Measurements from ENCODE around the gene SCUBE1. TPM values are rescaled to one million over a fixed set of nuclear protein-coding genes. Genes with fewer than 3 reads are reported as not detected.
A peak's percentile ranks its signal among the peaks of the same experiment; 100 is the strongest.

Gene SCUBE1
- total RNA-seq, 2 experiments from 2014 or later = not detected

DNA sequence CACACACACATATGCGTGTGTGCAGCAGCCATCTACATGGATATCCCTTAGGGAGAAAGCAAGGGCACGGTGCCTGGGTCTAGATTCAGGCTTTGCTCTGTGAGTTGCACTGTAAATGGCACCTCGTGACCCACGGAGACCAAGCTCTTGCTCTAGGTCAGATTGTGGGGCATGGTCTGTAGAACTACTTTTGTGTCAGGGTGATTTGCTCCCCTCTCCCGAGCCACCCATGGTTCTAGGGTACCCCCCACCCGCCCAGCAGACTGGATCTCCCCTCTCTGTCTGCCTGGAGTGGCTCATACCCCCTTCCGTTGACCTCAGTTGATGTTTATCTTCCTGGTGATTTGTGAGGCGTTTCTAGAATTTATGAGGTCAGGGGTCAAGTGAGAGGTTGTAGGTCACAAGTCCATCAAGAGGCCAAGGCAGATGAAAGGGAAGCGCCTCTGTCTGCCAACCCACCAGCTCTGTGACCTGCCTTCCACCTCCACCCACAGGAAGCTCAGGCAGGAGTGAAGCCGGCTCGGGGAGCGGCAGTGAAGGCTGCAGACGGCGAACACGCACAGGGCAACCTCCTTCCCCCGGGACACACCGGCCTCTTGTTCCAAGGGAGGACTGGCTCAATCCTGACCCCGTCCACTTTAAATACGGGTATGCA, 80.1 kb downstream of the SCUBE1 start:
- H3K9me3 Mint-ChIP-seq (ENCODE audit: low read depth) = no peaks in the 10 kb centered on the region
- CTCF ChIA-PET = interaction anchor here (0.6 to 1.2 kb wide), 3 partner anchors 16 to 125 kb away, joined by 3 read pairs; no protein-coding TSS in a partner anchor
- peaks cover 3% of the 10 kb centered on the region for H3K27me3 Mint-ChIP-seq
- H3K4me1 Mint-ChIP-seq = peaks cover 26% of the 10 kb centered on the region
- no peaks in the 10 kb centered on the region for H3K36me3 Mint-ChIP-seq (ENCODE audit: low read depth)
- POLR2A ChIA-PET = no interaction called here
- intact Hi-C loops (cut with DNase I, micrococcal nuclease) = loop anchor here in 1 of 2 experiments (1.0 to 5.0 kb wide), 3 partner anchors 32 to 694 kb away; partner anchors contain the start of genes SAMM50 and TTLL12
- ATAC-seq (peak; percentile 57), DNase-seq (peak; percentile 53)
- peak overlapping the region; percentile 49 for H3K4me3 Mint-ChIP-seq
- peak overlapping the region; percentile 16 for H3K27ac Mint-ChIP-seq

DNA sequence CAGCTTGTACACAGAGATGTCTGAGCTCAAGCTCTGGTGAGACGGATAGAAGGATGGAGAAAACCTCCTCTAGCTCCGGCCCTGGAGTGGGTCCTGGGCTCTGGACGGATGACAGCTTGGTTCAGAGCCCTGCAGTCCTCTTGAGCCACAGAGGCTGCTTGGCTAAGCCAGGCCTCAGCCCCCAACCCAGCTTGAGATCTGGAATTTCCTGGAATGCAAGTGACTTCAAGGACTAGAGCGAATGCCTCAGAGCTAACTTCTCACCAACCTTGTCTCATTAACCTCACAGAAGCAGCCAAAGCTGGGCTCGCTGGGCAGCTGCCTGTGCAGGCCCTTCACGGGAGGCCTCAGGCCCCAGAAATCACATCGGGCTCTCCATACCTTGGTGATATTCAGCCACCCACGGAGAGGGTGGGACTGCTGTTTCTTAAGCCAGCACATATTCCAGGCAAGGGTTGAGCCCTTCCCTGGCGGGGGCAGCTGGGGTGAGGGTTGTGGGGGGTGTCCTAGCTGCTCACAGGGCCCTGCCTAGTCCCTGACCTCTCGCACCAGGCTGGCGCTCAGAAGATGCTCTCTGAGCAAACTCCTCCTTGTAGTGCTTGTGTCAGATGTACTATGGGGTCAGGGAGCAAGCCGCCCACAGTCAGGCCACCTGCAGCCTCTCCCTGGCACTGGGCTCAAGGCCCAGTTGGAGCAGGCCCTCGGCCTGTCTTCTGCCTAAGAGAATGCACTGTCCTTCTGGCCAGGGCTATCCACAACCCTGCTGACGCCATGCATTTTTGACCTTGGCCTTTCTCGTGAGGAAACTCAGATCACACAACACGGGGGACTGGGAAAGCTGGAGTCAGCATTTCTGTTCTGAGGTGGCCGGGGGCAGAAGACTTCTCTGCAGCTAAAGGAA, 82.6 kb downstream of the SCUBE1 start:
- ATAC-seq (no peak), DNase-seq (no peak)
- Mint-ChIP-seq H3K36me3 (ENCODE audit: low read depth) (no peaks in the 10 kb centered on the region), H3K27me3 (peaks cover 13% of the 10 kb centered on the region), H3K4me3 (no peak overlapping the region), H3K4me1 (peaks cover 29% of the 10 kb centered on the region), H3K9me3 (ENCODE audit: low read depth) (no peaks in the 10 kb centered on the region), H3K27ac (no peak overlapping the region)
- CTCF ChIA-PET = interaction anchor here (1.5 kb wide), 1 partner anchor 9 kb away, joined by 5 read pairs; no protein-coding TSS in a partner anchor
- POLR2A ChIA-PET = no interaction called here
- intact Hi-C loops (cut with DNase I, micrococcal nuclease) = loop anchor here in 1 of 2 experiments (5.0 kb wide), 1 partner anchor 697 kb away; the partner anchor contains the start of gene SAMM50

DNA sequence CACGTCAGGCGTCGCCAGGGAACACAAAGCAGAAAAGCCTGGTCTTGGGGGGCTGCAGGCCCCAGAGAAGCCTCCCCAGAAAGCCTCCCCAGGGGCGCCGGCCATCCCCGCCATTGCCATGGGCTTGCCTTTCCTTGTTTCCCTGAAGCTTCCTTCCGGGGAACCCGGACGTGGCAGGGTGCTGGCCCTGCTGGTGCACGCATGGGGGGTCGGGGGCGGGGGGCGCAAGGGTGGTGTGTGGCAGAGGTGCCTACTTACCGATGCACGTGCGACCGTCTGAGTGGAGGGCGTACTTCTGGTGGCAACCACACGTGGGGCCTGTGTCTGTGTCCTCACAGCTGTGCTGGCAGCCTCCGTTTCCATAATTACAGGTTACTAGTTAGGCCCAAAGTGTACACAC, 85.2 kb downstream of the SCUBE1 start:
- ChIA-PET CTCF (interaction anchor here (0.6 to 1.7 kb wide), 4 partner anchors 11 to 356 kb away, joined by 3 to 5 read pairs (median 4); no protein-coding TSS in a partner anchor), POLR2A (no interaction called here)
- Mint-ChIP-seq H3K27ac (no peak overlapping the region), H3K4me3 (no peak overlapping the region), H3K4me1 (peaks cover 8% of the 10 kb centered on the region), H3K27me3 (peaks cover 13% of the 10 kb centered on the region), H3K36me3 (ENCODE audit: low read depth) (no peaks in the 10 kb centered on the region), H3K9me3 (ENCODE audit: low read depth) (no peaks in the 10 kb centered on the region)
- ATAC-seq (no peak), DNase-seq (no peak)
- intact Hi-C loops (cut with DNase I, micrococcal nuclease) = no loop called here

DNA sequence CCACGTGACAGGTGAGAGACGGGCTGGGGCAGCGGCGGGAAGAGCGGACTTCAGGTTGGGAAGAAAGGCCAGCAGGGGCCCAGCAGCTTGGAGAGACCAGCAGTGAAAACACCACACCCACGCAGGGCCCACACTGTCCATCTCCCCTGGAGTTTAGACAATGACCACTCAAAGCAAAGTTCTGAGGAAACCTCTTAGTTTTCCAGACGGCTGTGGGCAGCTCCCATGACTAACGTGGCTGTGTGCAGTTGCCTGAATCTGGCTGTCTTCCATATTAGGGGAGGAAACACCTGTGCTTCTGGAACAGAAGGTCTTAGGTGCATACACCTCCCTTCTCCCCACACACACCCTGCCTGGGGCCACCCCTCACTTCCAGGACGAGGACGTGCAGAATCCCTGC, 85.6 kb downstream of the SCUBE1 start:
- no peaks in the 10 kb centered on the region for H3K9me3 Mint-ChIP-seq (ENCODE audit: low read depth)
- H3K27me3 Mint-ChIP-seq = peaks cover 13% of the 10 kb centered on the region
- ChIA-PET POLR2A (no interaction called here), CTCF (interaction anchor here (0.6 to 0.8 kb wide), 3 partner anchors 128 to 465 kb away, joined by 3 to 5 read pairs (median 4); no protein-coding TSS in a partner anchor)
- peaks cover 4% of the 10 kb centered on the region for H3K4me1 Mint-ChIP-seq
- H3K36me3 Mint-ChIP-seq (ENCODE audit: low read depth) = no peaks in the 10 kb centered on the region
- intact Hi-C loops (cut with DNase I, micrococcal nuclease) = no loop called here
- ATAC-seq (no peak), DNase-seq (no peak)
- H3K27ac Mint-ChIP-seq = no peak overlapping the region
- no peak overlapping the region for H3K4me3 Mint-ChIP-seq

DNA sequence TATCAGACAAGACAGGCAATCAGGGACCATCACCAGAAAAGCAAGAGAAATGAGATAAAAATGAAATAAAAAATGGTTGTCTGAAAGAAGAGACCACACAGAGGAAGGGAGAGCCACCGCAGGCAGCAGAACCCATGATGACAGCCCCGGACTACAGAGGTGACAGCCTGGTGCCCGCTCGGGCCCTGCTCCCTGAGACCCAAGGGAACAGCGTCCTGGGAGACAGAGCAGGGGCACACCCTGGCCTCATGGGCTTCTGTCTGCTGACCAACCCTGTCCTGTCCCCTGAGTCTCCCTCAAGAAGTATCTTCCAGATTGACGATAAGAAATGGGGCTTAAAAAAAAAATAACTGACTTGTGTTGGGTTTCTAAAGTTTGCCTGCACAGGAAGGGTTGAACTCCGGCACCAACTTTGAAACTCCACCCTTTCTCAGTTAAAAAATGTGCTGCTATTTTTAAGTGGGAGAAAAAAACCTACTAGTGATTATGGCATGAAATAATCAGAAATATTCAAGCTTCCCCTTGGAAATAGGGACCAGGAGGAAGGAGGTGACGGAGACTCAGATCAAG, 86.1 kb downstream of the SCUBE1 start:
- Mint-ChIP-seq H3K27ac (no peak overlapping the region), H3K4me1 (peaks cover 4% of the 10 kb centered on the region), H3K36me3 (ENCODE audit: low read depth) (no peaks in the 10 kb centered on the region), H3K4me3 (no peak overlapping the region), H3K9me3 (ENCODE audit: low read depth) (no peaks in the 10 kb centered on the region), H3K27me3 (peaks cover 13% of the 10 kb centered on the region)
- ChIA-PET POLR2A (no interaction called here), CTCF (interaction anchor here (0.6 to 0.8 kb wide), 3 partner anchors 128 to 464 kb away, joined by 3 to 5 read pairs (median 4); no protein-coding TSS in a partner anchor)
- ATAC-seq (no peak), DNase-seq (no peak)
- intact Hi-C loops (cut with DNase I, micrococcal nuclease) = no loop called here

DNA sequence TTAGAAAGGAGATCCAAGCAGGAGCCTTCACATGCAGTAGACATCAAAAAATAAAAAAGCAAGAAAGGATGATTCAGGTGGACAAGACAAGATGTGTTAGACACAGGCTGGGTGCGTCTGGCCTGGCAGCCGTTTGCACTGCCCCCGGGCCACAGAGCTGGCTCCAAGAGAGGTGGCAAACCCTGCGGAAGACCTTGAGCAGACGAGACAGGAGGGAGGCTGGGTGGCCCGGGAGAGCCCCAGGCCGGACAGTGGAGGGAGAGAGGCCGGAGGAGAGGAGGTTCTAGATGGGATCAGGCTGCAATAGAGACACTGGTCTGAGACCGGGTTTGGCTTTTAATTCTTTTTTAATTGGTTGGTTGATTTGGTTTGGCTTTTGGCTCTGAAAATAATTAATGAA, 86.6 kb downstream of the SCUBE1 start:
- intact Hi-C loops (cut with DNase I, micrococcal nuclease) = no loop called here
- no peaks in the 10 kb centered on the region for H3K9me3 Mint-ChIP-seq (ENCODE audit: low read depth)
- POLR2A ChIA-PET = no interaction called here
- H3K27me3 Mint-ChIP-seq = peaks cover 13% of the 10 kb centered on the region
- no peaks in the 10 kb centered on the region for H3K36me3 Mint-ChIP-seq (ENCODE audit: low read depth)
- no peak overlapping the region for H3K4me3 Mint-ChIP-seq
- no peak for ATAC-seq
- no peak for DNase-seq
- no peak overlapping the region for H3K27ac Mint-ChIP-seq
- CTCF ChIA-PET = no interaction called here
- H3K4me1 Mint-ChIP-seq = peaks cover 4% of the 10 kb centered on the region

DNA sequence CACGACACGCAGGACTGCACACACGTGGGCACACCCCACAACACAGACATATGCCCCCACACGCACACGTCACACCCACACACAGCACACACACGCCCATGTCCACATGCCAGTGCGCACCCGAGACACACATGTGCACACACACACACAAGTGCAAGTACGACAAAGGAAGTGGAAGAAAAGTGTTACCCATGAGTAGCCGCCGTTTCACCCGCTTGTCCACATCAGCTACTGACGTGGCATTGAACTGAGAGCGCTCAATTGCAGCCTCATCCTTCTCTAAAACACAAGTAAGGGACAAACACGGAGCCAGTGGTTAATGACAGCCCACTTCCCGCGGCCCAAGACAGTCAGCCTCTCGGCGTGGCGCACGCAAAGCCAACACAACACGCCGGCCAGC, 87.9 kb downstream of the SCUBE1 start:
- CTCF ChIA-PET = no interaction called here
- no peak for DNase-seq

DNA sequence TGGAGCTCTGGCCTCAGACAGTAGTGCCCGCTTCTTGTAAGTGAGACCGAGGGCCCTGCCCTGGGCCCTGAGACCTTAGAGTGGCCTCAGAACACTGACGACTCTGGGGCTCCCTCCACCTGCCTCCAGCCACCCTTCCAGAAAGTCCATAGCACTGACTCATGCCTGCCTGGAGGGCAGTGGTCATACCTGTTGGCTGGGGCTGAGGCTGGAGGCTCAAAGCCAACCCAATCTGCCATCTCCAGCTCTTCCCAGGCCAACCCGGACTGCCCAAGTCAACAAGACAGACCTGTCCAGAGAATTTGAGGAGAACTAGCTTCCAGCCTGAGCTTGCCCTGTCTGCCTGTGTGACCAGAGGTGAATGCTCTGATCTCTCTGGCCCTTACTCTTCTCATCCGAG, 89.3 kb downstream of the SCUBE1 start:
- H3K36me3 Mint-ChIP-seq (ENCODE audit: low read depth) = no peaks in the 10 kb centered on the region
- POLR2A ChIA-PET = no interaction called here

More for the DNA sequence above, 87.9 kb downstream of the SCUBE1 start:
- Mint-ChIP-seq H3K4me1 (peaks cover 4% of the 10 kb centered on the region), H3K27ac (no peak overlapping the region), H3K4me3 (no peak overlapping the region), H3K36me3 (ENCODE audit: low read depth) (no peaks in the 10 kb centered on the region), H3K27me3 (peaks cover 13% of the 10 kb centered on the region), H3K9me3 (ENCODE audit: low read depth) (no peaks in the 10 kb centered on the region)
- intact Hi-C loops (cut with DNase I, micrococcal nuclease) = no loop called here
- POLR2A ChIA-PET = no interaction called here
- no peak for ATAC-seq

DNA sequence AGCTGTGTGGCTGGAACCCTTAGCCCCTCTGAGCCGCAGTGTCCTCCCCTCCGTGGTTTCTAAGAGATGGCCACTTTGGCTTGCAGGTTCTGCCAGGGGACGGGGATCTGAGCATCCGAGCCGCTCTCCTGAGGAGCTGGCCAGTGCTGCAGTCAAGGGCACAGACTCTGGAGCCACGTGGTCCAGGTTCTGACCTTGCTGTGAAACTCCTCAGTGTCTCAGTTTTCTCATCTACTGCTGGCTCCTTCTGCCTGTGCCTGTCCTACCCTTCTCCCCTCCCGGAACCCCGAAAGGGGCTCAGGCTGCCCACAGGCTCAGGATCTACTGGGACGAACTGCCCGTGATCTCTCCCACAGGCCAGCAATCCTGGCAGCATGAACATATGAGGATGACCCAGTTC, 90.9 kb downstream of the SCUBE1 start:
- DNase-seq (no peak), ATAC-seq (no peak)
- Mint-ChIP-seq H3K4me3 (no peak overlapping the region), H3K27me3 (peaks cover 13% of the 10 kb centered on the region), H3K36me3 (ENCODE audit: low read depth) (no peaks in the 10 kb centered on the region), H3K27ac (no peak overlapping the region), H3K9me3 (ENCODE audit: low read depth) (no peaks in the 10 kb centered on the region), H3K4me1 (peaks cover 3% of the 10 kb centered on the region)
- intact Hi-C loops (cut with DNase I, micrococcal nuclease) = no loop called here
- CTCF ChIA-PET = no interaction called here
- POLR2A ChIA-PET = no interaction called here

More for the DNA sequence above, 89.3 kb downstream of the SCUBE1 start:
- Mint-ChIP-seq H3K9me3 (ENCODE audit: low read depth) (no peaks in the 10 kb centered on the region), H3K27me3 (peaks cover 13% of the 10 kb centered on the region), H3K4me3 (no peak overlapping the region), H3K4me1 (peaks cover 4% of the 10 kb centered on the region), H3K27ac (no peak overlapping the region)
- CTCF ChIA-PET = interaction anchor here (0.8 kb wide), 1 partner anchor 22 kb away, joined by 3 read pairs; no protein-coding TSS in a partner anchor
- no peak for ATAC-seq
- intact Hi-C loops (cut with DNase I, micrococcal nuclease) = no loop called here
- DNase-seq = no peak

DNA sequence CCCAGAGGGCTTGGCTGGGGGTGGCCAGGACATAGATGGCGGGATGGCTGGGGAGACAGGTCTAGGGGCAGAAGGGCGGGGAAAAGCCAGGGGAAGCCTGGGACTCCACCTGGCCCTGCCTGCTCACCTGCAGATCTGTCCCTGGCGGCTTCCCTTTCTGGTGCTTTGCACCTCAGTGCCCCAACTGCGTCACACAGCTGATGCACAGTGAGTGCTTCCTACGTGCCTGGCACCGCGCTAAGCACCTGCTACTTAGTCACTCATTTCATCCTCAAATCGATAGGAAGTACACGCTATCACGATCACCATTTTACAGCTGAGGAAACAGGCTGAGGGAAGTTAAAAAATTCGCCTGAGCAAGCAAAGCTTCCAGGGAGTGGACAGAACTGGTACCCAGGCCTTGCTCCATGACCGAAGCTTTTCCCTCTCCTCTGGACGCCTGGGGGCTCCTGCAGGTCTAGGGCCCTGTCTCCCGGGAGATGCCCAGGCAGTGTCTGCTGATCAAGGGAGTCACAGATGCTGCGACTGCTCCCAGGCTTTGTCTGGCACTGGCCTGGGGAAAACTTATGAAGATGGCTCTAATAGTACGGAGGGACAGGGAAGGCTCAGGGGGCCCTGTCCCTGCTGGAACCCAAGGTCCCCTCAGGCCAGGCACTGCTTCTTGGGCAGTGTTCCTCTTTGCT, 93.2 kb downstream of the SCUBE1 start:
- ChIA-PET CTCF (interaction anchor here (1.0 to 2.2 kb wide), 2 partner anchors 18 to 97 kb away, joined by 3 to 6 read pairs; no protein-coding TSS in a partner anchor), POLR2A (no interaction called here)
- no peaks in the 10 kb centered on the region for H3K9me3 Mint-ChIP-seq (ENCODE audit: low read depth)
- intact Hi-C loops (cut with DNase I, micrococcal nuclease) = no loop called here
- H3K4me3 Mint-ChIP-seq = no peak overlapping the region
- no peak for ATAC-seq
- H3K27ac Mint-ChIP-seq = no peak overlapping the region
- H3K4me1 Mint-ChIP-seq = no peaks in the 10 kb centered on the region
- H3K36me3 Mint-ChIP-seq (ENCODE audit: low read depth) = no peaks in the 10 kb centered on the region
- no peaks in the 10 kb centered on the region for H3K27me3 Mint-ChIP-seq
- no peak for DNase-seq

Measured in activated CD4-positive, alpha-beta T cell treated with anti-CD3 and anti-CD28 coated beads for 36 hours (primary cell).